ENCODE measurements around the gene PRKCA. TPM values are rescaled to one million over a fixed set of nuclear protein-coding genes. Genes with fewer than 3 reads are reported as not detected.

The PRKCA gene
- total RNA-seq, 1 donor from 2014 or later, result 2.2 TPM

- ChIA-PET POLR2A (no interaction called here), CTCF (no interaction called here)
- Mint-ChIP-seq H3K4me3 (no peak overlapping the region), H3K4me1 (no peaks in the 10 kb centered on the region), H3K36me3 (ENCODE audit: low read depth) (no peaks in the 10 kb centered on the region), H3K27ac (no peak overlapping the region), H3K9me3 (no peaks in the 10 kb centered on the region), H3K27me3 (peaks cover 6% of the 10 kb centered on the region)
- intact Hi-C loops (cut with micrococcal nuclease), result no loop called here
- no peak for DNase-seq
- ATAC-seq (ENCODE audit: low read depth), result no peak
- TF ChIP-seq, protein P1, sequence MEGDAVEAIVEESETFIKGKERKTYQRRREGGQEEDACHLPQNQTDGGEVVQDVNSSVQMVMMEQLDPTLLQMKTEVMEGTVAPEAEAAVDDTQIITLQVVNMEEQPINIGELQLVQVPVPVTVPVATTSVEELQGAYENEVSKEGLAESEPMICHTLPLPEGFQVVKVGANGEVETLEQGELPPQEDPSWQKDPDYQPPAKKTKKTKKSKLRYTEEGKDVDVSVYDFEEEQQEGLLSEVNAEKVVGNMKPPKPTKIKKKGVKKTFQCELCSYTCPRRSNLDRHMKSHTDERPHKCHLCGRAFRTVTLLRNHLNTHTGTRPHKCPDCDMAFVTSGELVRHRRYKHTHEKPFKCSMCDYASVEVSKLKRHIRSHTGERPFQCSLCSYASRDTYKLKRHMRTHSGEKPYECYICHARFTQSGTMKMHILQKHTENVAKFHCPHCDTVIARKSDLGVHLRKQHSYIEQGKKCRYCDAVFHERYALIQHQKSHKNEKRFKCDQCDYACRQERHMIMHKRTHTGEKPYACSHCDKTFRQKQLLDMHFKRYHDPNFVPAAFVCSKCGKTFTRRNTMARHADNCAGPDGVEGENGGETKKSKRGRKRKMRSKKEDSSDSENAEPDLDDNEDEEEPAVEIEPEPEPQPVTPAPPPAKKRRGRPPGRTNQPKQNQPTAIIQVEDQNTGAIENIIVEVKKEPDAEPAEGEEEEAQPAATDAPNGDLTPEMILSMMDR (IDR thresholded peaks at IDR 0.05), result no peak
These were observed 546.7 kb downstream of the PRKCA start for GRCh38 chr17:66849032-66849655.

- Mint-ChIP-seq H3K36me3 (ENCODE audit: low read depth) (no peaks in the 10 kb centered on the region), H3K9me3 (peaks cover 5% of the 10 kb centered on the region), H3K4me3 (no peak overlapping the region), H3K4me1 (no peaks in the 10 kb centered on the region), H3K27me3 (peaks cover 4% of the 10 kb centered on the region), H3K27ac (no peak overlapping the region)
- ChIA-PET CTCF (no interaction called here), POLR2A (no interaction called here)
- TF ChIP-seq, protein P1 (IDR thresholded peaks at IDR 0.05), result no peak
- no peak for ATAC-seq (ENCODE audit: low read depth)
- intact Hi-C loops (cut with micrococcal nuclease), result no loop called here
- DNase-seq, result no peak
These were observed 547.6 kb downstream of the PRKCA start for GRCh38 chr17:66849851-66850580.

DNA sequence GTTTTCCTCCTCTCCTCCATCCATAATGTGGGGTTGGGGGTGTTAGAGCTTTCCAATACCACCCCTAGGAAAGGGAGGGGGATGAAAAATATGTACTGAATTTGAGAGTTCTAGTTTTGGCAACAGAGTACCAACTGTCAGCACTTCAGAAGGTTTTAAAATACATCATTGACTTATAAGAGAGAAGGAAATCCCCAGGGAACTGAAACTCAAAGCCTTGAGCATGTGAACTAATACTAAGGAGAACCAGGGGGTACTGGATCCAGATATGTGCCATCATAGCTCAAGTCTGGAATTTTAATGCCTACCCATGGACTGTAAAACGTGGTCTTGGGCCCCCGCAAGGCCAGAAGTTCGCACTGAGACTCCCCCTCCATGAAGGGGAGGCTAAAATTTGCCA is 548.3 kb downstream of the PRKCA start:
- no peak for ATAC-seq (ENCODE audit: low read depth)
- Mint-ChIP-seq H3K4me3 (no peak overlapping the region), H3K4me1 (no peaks in the 10 kb centered on the region), H3K9me3 (peaks cover 7% of the 10 kb centered on the region), H3K27me3 (peaks cover 3% of the 10 kb centered on the region), H3K27ac (no peak overlapping the region), H3K36me3 (ENCODE audit: low read depth) (no peaks in the 10 kb centered on the region)
- TF ChIP-seq, protein P1 (IDR thresholded peaks at IDR 0.05), result no peak
- ChIA-PET CTCF (no interaction called here), POLR2A (no interaction called here)
- DNase-seq, result no peak
- intact Hi-C loops (cut with micrococcal nuclease), result no loop called here

- Mint-ChIP-seq H3K27ac (no peak overlapping the region), H3K9me3 (peaks cover 7% of the 10 kb centered on the region), H3K4me3 (no peak overlapping the region), H3K27me3 (peaks cover 3% of the 10 kb centered on the region), H3K36me3 (ENCODE audit: low read depth) (no peaks in the 10 kb centered on the region), H3K4me1 (no peaks in the 10 kb centered on the region)
- ChIA-PET POLR2A (no interaction called here), CTCF (no interaction called here)
- TF ChIP-seq, protein P1 (IDR thresholded peaks at IDR 0.05), result no peak
- intact Hi-C loops (cut with micrococcal nuclease), result no loop called here
- ATAC-seq (ENCODE audit: low read depth) (no peak), DNase-seq (no peak)
These were observed 552.8 kb downstream of the PRKCA start for GRCh38 chr17:66855204-66855603.

DNA sequence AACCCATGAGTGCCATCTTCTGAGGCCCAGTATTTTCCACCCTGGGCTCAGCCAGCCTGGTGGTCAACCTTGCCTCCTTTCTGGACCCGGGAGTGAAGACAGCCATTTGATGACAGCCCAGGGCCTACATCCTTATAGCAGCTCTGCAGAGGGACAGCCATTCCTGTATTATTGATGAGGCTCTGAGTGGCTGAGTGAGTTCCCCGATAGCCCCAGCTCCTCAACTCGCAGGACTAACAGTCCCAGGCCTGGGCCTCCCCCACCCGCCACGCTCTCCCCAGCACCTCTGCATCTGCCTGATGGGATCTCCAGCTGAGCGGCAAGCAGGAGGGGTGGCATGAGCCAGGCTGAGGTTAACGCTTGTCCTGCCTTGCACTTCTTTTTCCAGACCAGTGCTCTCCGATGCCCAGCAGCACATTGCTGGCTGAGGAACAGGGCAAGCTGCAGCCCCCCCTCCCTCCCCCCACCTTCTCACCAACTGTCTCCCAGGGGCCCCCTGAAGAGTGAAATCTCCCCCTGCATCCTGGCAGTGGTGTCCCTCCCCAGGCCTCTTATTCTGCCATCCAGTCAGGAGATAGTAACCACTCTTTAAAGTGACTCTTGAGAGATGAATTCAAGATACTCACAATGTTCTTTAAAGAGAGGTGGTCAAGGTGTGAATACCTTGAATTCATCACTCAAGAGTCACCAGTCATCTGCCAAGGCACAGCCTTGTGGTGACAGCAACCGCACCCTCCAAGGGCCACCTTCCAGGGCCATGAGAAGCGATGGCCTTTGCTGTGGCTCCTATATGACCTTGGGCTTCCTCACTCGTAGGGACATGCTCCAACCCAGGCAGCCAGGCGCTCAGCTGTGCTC is 556.0 kb downstream of the PRKCA start:
- no peak for DNase-seq
- intact Hi-C loops (cut with micrococcal nuclease), result no loop called here
- no peaks in the 10 kb centered on the region for H3K36me3 Mint-ChIP-seq (ENCODE audit: low read depth)

More for the DNA sequence above, 556.0 kb downstream of the PRKCA start:
- no peak for ATAC-seq (ENCODE audit: low read depth)
- peaks cover 9% of the 10 kb centered on the region for H3K9me3 Mint-ChIP-seq
- H3K4me1 Mint-ChIP-seq, result no peaks in the 10 kb centered on the region
- ChIA-PET POLR2A (no interaction called here), CTCF (no interaction called here)
- H3K27me3 Mint-ChIP-seq, result no peaks in the 10 kb centered on the region
- no peak overlapping the region for H3K4me3 Mint-ChIP-seq
- TF ChIP-seq, protein P1 (IDR thresholded peaks at IDR 0.05), result no peak
- H3K27ac Mint-ChIP-seq, result no peak overlapping the region
